ENCODE data around the gene KLC3. TPM values are rescaled to one million over a fixed set of nuclear protein-coding genes. Genes with fewer than 3 reads are reported as not detected.
"Not testable (repeated sequence)": the region's sequence is repeated elsewhere in the genome, so short reads cannot be mapped to it uniquely, and the experiment has no call there.

Gene KLC3
- 1.3 and 3.8 TPM in 2 replicates for total RNA-seq (2014; rRNA removed; shearing (Covaris generic))

DNA sequence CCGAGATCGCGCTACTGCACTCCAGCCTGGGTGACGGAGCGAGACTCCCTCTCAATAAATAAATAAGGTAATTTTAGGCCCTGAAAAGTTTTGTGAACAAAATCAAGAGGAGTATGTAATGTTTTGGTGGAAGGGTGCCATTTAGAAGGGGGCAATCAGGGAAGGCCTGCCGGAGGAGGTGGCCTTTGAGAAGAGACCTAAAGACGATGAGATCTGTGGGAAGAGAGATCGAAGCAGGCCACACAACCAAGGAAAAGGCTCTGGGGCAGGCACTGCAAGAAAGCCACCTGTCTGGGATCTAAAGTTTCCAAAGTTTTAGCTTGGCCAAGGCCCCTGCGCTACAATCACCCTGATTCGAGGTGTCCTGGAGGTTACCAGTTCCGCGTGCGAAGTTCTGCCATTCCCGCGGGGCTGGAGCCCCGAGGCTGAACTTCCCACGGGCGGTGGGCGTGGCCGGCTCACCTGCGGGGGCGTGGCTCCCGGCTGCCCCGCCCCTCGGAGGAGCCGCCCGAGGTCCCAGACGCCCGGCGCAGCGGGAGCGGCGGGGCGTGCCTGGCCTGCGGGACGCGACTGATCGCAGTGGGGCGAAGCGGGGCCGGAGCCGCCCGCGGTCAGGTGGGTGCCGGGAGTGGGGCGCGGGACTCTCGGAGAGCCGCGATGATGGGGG, at the start of gene KLC3:
Gene KLC3, plus strand, starts transcription at position 519 of the 667 bp plus-strand sequence. CDS start 4,792 bp downstream, outside the sequence.
- no peak for DNase-seq (ENCODE audit: low read depth)

DNA sequence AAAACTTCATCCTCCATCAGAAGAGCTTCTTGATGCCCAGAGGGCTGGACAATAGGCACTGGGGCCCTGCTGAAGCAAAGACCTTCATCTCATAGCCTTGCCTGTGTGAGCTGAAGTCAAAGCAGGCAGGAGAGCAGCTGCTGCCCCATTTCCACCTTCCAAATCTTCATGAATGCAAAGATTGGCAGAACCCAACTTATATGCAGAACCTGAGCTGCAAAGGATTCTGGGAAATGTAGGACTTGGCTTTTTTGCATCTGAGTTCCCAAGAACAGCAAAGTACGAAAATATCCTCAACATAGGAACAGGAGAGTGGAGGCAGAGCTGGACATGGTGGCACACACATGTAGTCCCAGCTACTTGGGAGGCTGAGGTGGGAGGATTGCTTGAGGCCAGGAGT, 48.7 kb upstream of the KLC3 start:
- DNase-seq (ENCODE audit: low read depth), result no peak

DNA sequence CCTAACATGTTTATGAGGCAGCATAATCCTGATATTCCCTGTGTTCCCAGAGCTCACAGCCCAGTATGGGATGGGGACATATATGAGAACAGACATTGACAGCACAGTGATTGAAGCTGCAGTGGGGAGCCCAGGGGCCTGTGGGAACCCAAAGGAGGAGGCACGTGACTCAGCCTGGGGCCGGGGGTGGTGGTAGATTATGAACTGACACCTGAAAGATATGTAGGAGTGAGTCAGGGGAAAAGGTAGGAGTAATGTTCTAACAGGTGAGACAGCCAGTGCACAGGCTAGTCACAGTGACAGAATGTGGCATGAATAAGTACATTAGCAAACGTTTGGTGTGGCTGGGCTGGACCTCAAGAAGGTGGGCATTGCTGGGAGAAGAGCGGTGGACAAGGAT, 46.9 kb upstream of the KLC3 start:
- no peak for DNase-seq (ENCODE audit: low read depth)

DNA sequence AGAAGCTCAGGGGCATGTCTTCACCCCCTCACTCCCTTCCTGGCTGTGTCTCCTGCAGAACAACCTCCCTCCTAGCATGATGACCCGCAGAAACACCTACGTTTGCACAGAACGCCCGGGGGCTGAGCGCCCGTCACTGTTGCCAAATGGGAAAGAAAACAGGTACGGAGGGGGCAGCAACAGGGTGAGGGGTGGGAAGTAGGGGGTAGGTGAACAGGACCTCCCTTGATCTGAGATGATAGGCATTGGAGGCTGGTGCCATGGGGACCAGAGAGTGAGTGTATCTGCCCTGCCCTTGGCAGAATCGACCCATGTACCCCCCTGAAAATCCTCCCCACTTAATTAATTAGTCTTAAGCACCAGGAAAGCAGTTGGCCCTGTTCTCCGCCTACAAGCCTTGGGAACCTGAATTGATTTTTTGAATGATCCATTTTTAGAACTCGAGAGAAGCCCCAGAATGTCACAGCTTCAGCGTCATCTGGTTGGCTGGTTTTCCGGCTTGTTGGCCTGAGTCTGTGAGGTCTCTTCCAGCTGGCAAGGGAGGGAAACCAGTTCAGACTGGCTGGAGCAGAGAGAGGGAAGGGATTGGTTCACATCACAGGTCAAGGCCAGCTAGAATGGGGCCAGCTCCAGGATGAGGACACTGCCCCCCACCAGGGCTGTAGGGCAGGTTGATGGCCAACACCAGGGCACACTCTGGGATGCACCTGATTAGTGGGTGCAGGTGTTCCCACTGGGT, 46.1 kb upstream of the KLC3 start:
- no peak for DNase-seq (ENCODE audit: low read depth)

DNA sequence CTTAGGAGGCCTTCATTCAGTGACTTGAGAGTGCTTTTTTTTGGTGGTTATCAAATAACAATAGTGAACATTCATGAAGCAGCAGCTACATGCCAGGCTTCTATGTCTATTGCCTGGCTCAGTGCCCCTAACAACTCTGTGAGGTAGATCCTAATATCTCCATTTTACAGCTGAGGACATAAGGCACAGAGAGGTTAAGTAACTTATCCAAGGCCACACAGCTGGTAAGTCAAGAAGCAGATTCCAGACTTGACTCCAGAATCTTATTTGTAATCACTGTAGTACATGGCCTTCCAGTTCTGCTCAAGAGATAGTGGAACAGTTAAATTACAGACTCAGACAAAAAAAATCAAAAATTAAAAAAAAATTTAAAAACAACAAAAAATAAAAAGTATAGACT, 44.7 kb upstream of the KLC3 start:
- DNase-seq (ENCODE audit: low read depth), result no peak

- no peak for DNase-seq (ENCODE audit: low read depth)
Measured at GRCh38 chr19:45296355-45296754, 44.2 kb upstream of the KLC3 start.

- DNase-seq (ENCODE audit: low read depth), result no peak
Measured at GRCh38 chr19:45297674-45298073, 42.9 kb upstream of the KLC3 start.

- no peak for DNase-seq (ENCODE audit: low read depth)
Measured at GRCh38 chr19:45298264-45298663, 42.3 kb upstream of the KLC3 start.

GRCh38 chr19:45299719-45300118, 40.8 kb upstream of the KLC3 start:
- DNase-seq (ENCODE audit: low read depth), result no peak

GRCh38 chr19:45302416-45302815, 38.1 kb upstream of the KLC3 start:
- DNase-seq (ENCODE audit: low read depth), result no peak

DNA sequence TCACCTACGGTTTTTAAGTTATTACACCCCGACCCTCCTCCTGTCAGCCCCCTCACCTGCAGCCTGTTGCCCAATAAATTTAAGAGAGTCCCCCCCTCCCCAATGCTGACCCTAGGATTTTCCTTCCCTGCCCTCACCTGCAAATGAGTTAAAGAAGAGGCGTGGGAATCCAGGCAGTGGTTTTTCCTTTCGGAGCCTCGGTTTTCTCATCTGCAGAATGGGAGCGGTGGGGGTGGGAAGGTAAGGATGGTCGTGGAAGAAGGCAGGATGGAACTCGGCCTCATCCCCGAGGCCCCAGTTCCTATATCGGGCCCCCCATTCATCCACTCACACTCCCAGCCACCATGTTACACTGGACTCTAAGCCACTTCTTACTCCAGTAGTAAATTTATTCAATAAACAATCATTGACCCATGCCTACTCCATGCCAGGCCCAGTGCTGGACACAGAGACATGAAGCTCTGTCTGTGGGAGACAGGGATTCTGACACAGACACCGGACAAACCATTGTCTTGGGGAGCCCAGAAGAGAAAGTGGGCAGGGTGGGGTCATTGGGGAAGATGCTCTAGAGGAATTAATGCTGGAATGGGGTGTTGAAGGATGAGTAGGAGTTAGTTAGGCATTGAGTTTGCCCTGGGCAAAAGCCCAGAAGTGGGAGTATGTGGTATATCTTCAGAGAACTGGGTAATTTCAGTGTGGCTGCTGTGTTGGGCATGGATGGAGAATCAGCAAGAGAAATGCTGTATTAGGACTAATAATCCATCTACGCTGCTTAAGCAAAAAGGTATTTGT, 37.1 kb upstream of the KLC3 start:
- no peak for DNase-seq (ENCODE audit: low read depth)

DNA sequence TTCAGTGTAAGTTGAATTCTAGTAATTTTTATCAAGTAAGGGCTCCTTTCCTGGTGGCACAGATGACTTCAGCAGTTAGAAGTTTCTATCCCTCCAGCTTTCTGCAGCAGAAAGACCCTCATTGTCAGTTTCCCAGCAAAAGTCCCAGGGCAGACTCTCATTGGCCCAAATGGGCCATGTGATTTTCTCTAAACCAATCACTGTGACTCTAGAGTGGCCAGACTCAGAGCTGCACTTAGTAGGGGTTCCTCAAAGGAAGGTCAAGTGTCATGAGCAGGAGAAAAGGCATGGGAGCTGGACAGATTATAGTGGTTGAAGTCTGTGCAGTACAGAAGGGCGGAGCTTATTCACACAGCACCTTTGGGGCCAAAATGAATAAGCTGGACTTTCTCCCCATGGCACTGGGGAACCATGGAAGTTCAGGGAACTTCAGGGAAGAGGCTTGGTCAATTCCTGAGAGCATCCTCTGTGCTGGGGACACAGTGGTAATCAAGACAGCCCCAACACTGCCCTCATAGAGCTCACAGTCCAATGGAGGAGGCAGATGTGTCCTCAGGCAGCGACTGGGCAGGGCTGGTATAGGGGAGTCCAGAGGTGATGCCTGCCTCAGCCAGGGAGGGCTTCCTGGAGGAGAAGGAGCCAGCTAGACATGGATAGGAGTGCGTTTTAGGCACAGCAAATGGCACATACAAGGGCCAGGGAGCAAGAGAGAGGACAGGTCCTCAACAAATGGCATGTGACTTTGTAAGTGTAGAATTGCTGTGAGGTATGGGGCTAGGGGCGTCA, 36.2 kb upstream of the KLC3 start:
- DNase-seq (ENCODE audit: low read depth), result no peak

DNA sequence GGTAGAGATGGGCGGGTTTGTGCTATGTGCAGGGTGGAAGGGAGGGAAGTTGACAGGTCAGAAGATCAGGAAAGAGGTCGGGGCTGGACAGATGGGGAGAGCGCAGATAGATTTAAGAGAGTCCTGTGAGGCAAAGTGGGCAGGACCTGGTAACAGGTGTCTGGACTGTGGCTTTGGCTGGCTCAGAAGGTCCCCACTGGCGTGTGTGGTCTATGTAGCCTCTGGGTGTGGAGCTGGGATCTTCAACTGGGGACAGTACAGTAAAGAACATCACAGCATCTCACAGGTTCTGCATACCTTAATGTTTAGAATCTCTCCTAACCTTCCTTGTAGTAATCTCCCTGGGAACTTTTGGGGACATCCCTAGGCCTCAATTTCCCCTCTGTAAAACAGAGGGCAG, 35.5 kb upstream of the KLC3 start:
- no peak for DNase-seq (ENCODE audit: low read depth)

- no peak for DNase-seq (ENCODE audit: low read depth)
Measured at GRCh38 chr19:45305421-45305820, 35.1 kb upstream of the KLC3 start.

DNA sequence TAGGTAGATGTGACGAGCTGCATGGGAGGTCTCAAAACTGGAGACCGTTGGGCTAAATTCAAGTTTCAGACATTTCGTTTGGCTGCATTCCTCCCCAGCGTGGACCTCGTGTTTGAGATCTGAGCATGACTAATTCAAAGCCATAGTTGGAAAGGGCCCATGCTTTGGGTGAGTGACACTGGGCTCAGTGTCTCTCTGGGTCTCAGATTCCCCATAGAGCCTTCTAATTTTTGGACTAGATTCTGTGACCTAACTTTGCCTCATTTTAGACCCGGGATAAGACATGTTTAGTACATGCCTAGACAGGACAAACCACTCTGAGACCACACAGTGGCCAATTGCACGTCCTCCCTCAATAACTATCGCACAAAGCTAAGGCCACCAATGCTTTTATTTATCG, 34.5 kb upstream of the KLC3 start:
- DNase-seq (ENCODE audit: low read depth), result no peak

DNA sequence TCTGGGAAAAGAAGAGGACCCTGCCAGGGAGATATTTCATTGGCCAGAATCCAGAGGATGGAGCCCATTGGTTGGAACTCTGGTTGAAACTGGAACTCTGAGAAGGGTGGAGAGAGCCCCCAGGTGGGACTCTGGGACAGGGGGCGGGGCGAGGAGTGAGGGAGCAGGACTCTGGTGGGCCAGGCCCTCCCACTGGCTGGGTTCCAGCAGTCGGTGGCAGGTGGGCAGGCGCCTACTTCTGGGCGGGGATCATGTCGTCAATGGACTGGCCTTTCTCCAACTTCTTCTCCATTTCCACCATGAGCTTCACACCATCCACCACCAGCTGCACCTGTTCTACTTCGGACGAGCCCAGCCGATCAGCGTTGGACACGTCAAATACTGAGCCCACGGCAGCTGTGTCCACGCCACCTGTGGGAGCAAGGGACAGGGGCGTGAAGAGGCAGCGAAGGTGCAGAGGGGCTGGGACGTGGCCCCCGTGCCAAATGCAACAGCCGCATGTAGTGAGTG, 34.0 kb upstream of the KLC3 start:
- no peak for DNase-seq (ENCODE audit: low read depth)

DNA sequence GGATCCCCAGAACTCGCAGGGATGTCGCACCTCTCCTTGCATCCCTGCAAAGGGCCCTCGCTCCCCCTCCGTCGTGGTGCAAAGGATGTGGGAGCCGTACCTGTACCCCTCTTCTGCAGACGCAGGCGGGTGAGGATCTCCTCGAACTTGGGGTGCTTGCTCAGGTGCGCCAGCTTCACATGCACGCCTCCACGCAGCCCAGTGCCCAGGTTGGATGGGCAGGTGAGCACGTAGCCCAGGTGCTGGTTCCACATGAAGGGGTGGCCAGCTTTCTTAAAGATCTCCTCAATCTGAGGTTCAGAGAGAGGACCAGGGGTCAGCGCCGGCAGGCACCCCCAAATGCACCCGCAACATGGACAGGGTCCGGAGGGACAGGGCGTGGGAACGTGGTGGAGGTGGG, 33.2 kb upstream of the KLC3 start:
- DNase-seq (ENCODE audit: low read depth), result no peak

GRCh38 chr19:45309322-45309721, 31.2 kb upstream of the KLC3 start:
- not testable (repeated sequence) for DNase-seq (ENCODE audit: low read depth)

DNA sequence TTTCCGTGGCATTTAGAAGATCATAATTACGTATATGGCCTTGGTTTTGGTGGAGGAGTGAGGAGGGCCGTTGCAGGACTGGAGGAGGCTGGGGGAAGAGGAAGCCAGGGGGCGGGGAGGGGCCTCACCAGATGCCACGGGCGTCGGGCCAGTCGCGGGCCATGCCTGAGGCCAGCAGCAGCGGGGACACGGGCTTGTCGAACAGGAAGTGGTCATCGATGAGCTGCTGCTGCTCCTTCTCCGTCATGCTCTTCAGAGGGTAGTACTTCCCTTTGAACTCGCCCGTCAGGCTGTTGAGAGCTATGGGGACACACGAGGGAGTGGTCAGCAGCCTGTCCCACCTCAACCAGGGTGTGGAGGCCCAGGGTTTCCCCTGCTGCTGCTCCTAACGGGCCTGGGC, 28.9 kb upstream of the KLC3 start:
- DNase-seq (ENCODE audit: low read depth), result peak; percentile 25

- not testable (repeated sequence) for DNase-seq (ENCODE audit: low read depth)
Measured at GRCh38 chr19:45312285-45312684, 28.3 kb upstream of the KLC3 start.

GRCh38 chr19:45314708-45315245, 25.8 kb upstream of the KLC3 start:
- no peak for DNase-seq (ENCODE audit: low read depth)

Measured in Daoy (cell line).